ENCODE measurements around the gene HIGD2A.

HIGD2A gene

DNA sequence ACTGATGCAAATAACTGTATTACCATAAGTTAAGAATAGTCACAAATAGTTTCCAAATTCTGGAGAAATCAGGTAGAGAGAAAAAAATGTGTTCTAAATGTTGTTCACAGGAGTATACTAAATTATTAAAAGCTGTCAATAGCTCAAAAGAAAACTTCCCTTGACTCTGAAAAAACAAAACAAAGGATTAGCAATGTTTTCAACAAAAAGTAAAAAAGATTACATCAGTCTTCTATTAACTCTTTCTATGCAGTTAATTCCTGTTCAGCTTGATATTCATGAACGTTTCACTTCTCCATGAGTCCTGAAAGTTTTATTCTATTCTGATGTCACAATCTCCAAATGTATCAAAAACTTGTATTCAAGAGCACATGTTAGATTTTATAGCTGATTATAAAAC, 37.2 kb downstream of the HIGD2A start:
- DNase-seq (ENCODE audit: insufficient read length, low spot score) (no peak), FAIRE-seq (no peak)
- TF ChIP-seq POLR2A (IDR thresholded peaks at IDR 0.05; ENCODE audit: low read depth, low read length) = no peak

DNA sequence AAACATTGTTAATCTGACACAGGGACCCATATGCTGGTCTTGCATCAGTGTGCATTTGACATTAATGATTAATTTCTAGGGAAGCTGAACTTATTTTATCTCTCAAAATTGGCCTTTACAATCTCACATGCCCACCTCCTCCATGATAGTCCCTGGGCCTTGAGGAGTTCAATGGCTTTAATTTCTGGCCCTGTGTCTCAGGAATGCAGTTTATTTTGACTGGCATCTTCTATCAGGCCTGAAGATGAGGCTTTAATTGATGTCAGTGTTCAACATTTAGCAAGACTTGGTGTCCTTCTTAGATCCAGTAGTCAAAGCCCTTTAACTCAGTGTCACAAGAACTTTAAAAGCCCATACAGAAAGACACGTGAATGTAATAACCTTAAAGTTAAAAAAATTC, 38.3 kb downstream of the HIGD2A start:
- DNase-seq (ENCODE audit: insufficient read length, low spot score) (no peak), FAIRE-seq (no peak)
- TF ChIP-seq POLR2A (IDR thresholded peaks at IDR 0.05; ENCODE audit: low read depth, low read length) = no peak

DNA sequence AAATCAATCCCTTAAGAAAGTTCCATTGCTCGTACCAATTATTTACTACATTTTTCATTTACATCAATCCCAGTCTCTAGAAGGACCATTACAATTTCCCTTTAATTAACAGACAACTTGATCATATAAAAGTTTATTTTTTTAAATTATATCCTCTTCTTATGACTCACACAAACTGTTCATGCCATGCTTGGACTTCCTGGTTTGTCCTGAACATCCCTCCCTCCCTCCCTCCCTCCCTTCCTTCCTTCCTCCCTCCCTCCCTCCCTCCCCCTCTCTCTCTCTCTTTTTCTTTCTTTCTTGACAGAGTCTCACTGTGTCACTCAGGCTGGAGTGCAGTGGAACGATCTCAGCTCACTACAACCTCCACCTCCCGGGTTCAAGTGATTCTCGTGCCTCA, 39.4 kb downstream of the HIGD2A start:
- FAIRE-seq (no peak), DNase-seq (ENCODE audit: insufficient read length, low spot score) (no peak)
- TF ChIP-seq POLR2A (IDR thresholded peaks at IDR 0.05; ENCODE audit: low read depth, low read length) = no peak

DNA sequence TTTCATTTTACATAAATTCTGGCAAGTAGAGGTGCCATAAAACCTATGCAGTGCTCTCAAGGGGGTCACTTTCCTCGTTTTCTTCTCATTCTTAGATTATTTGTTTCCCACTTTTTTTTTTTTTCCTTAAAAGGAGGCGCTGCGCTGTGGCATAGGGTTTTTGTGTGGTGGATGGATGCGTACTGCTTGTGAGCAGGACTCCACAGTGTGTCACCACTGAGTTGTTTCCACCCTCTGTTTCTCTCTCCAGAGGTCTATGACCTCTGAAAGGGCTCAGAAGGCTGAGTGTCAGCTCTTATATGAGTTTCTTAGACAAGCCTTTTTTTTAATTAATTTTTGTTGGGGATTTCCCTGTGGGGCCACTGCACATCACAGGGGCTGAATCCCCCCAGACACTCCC, 41.4 kb downstream of the HIGD2A start:
- FAIRE-seq = no peak
- no peak for TF ChIP-seq POLR2A (IDR thresholded peaks at IDR 0.05; ENCODE audit: low read depth, low read length)
- DNase-seq (ENCODE audit: insufficient read length, low spot score) = no peak

DNA sequence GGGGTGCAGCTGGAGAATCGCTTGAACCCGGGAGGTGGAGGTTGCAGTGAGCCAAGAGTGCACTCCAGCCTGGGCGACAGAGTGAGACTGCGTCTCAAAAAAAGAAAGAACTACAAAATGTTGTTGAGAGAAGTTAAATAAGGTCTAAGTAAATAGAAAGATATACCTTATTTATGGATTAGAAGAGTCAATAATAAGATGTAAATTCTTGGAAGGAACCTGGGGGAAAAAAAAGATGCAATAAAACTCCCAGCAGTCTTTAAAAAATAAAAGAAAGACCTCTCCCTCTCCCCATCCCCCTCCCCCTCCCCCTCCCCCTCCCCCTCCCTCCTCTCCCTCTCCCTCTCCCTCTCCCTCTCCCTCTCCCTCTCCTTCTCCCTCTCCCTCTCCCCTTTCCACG, 44.2 kb downstream of the HIGD2A start:
- DNase-seq (ENCODE audit: insufficient read length, low spot score) (no peak), FAIRE-seq (no peak)
- TF ChIP-seq POLR2A (IDR thresholded peaks at IDR 0.05; ENCODE audit: low read depth, low read length) = no peak

DNA sequence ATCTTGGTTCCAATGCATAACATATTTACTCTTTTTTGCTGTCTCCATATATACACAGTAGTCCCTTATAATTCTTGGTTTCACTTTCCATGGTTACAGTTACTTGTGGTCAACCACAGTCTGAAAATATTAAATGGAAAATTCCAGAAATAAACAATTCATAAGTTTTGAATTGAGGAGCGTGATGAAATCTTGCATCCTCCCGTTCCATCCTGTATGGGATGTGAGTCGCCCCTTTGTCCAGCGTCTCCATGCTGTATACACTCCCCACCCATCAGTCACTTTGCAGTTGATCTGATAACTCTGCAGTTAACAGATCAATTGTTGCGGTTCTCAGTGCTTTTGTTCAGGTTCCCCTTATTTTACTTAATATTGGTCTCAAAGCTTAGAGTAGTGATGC, 48.1 kb downstream of the HIGD2A start:
- DNase-seq (ENCODE audit: insufficient read length, low spot score) (no peak), FAIRE-seq (no peak)
- TF ChIP-seq POLR2A (IDR thresholded peaks at IDR 0.05; ENCODE audit: low read depth, low read length) = no peak

DNA sequence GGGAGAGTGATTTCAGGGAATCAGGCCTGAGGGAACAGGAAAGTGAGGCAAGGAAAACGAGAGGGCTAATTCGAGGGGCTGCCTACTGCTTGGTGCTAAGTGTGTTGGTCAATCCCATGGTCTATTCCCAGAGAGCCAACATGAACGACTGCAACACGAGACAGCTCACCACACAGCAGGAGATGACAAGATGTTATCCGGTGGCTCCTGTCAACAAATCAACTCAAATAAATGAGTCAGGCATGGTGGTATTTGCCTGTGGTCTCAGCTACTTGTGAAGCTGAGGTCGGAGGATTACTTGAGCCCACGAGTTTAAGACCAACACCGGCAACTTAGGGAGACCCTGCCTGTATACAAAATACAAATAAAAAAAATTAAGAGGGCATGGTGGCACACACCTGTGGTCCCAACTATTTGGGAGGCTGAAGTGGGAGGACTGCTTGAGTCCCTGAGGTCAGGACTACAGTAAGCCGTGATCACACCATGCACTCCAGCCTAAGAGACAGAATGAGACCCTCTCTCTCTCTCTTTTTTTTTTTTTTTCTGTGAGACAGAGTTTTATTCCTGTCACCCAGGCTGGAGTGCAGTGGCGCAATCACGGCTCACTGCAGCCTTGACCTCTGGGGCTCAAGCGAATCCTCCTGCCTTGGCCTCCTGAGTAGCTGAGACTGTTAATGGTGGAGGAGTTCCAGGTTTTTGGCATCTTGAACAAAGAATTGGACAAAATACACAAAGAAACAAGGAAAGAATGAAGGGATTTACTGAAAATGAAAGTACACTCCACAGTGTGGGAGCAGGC, 50.6 kb downstream of the HIGD2A start:
- no peak for TF ChIP-seq POLR2A (IDR thresholded peaks at IDR 0.05; ENCODE audit: low read depth, low read length)
- no peak for DNase-seq (ENCODE audit: insufficient read length, low spot score)
- FAIRE-seq = no peak

Data from H54 (cell line).